Measurements from ENCODE around the gene GGT6.

- no peak; the same call in 1 of the 2 replicates for TF ChIP-seq POLR2A (IDR thresholded peaks at IDR 0.05; ENCODE audit: low read depth, low read length)
- no peak for TF ChIP-seq POLR2AphosphoS5 (IDR thresholded peaks at IDR 0.05; ENCODE audit: low read depth, low read length)
- no peak for TF ChIP-seq TAF1 (IDR thresholded peaks at IDR 0.05; ENCODE audit: borderline replicate concordance, low read depth, low read length)
Measured at GRCh38 chr17:4518901-4519300, 41.5 kb downstream of the GGT6 start.
